Osteocyte (in vitro differentiated cells): ENCODE results near the gene C13orf42. TPM values are rescaled to one million over a fixed set of nuclear protein-coding genes. Genes with fewer than 3 reads are reported as not detected.

Source experiments
- DNase-seq: peaks from one replicate; pipeline ENCODE4 v3.0.0; 2021; ENCODE audit warnings: mixed read lengths; ENCODE audit not compliant: unreplicated experiment; ENCODE audit errors: extremely low spot score
- H3K27ac Mint-ChIP-seq: one replicate; pipeline ENCODE4 v1.8.0; 2021; ENCODE audit warnings: mild to moderate bottlenecking, mixed read lengths; ENCODE audit not compliant: unreplicated experiment
- H3K27me3 Mint-ChIP-seq: one replicate; pipeline ENCODE4 v1.8.0; 2021; ENCODE audit warnings: mixed read lengths; ENCODE audit not compliant: unreplicated experiment
- H3K36me3 Mint-ChIP-seq: one replicate; pipeline ENCODE4 v1.8.0; 2021; ENCODE audit warnings: mixed read lengths; ENCODE audit not compliant: unreplicated experiment
- H3K4me1 Mint-ChIP-seq: one replicate; pipeline ENCODE4 v1.8.0; 2021; ENCODE audit warnings: mixed read lengths; ENCODE audit not compliant: unreplicated experiment
- H3K4me3 Mint-ChIP-seq: one replicate; pipeline ENCODE4 v1.8.0; 2021; ENCODE audit warnings: mild to moderate bottlenecking, moderate library complexity, mixed read lengths; ENCODE audit not compliant: unreplicated experiment
- H3K9me3 Mint-ChIP-seq: one replicate; pipeline ENCODE4 v1.8.0; 2021; ENCODE audit warnings: mixed read lengths; ENCODE audit not compliant: unreplicated experiment
- total RNA-seq: library from RNA; stranded (reverse); gene quantifications from 2 replicates; pipeline ENCODE4 v1.2.1, GENCODE V29; 2021
- TF ChIP-seq, protein P1 (sequence below): fragments of 200-600 bp; sonication (generic); IDR thresholded peaks from 2 replicates; pipeline ENCODE4 v1.5.0; 2021; ENCODE audit warnings: antibody characterized with exemption, mild to moderate bottlenecking, moderate library complexity

C13orf42 gene
- total RNA-seq, 1 donor from 2014 or later = not detected

DNA sequence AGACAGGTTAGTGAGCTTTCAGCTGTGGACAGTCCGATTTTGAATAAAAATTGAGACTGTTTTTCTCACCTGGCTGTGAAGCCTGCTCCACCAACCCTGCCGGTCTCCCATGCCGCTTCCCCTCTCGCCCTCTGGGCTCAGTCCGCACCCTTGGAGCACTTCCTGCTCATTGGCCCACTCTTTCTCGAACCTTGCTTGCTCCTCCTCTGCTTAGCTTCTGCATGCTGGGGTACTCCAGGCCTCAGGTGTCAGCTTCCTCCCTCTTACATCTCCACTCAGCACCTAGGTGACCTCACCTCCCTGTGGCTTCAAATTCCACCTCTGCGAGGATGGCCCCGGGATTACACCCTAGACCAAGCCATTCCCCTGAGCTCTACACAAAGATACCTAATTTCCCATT is 39.6 kb downstream of the C13orf42 start:
- Mint-ChIP-seq H3K4me3 (no peak overlapping the region), H3K27ac (no peak overlapping the region), H3K36me3 (no peaks in the 10 kb centered on the region), H3K4me1 (peaks cover 16% of the 10 kb centered on the region), H3K9me3 (peaks cover 5% of the 10 kb centered on the region), H3K27me3 (peaks cover 32% of the 10 kb centered on the region)
- DNase-seq = no peak
- TF ChIP-seq, protein P1, sequence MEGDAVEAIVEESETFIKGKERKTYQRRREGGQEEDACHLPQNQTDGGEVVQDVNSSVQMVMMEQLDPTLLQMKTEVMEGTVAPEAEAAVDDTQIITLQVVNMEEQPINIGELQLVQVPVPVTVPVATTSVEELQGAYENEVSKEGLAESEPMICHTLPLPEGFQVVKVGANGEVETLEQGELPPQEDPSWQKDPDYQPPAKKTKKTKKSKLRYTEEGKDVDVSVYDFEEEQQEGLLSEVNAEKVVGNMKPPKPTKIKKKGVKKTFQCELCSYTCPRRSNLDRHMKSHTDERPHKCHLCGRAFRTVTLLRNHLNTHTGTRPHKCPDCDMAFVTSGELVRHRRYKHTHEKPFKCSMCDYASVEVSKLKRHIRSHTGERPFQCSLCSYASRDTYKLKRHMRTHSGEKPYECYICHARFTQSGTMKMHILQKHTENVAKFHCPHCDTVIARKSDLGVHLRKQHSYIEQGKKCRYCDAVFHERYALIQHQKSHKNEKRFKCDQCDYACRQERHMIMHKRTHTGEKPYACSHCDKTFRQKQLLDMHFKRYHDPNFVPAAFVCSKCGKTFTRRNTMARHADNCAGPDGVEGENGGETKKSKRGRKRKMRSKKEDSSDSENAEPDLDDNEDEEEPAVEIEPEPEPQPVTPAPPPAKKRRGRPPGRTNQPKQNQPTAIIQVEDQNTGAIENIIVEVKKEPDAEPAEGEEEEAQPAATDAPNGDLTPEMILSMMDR = no peak

DNA sequence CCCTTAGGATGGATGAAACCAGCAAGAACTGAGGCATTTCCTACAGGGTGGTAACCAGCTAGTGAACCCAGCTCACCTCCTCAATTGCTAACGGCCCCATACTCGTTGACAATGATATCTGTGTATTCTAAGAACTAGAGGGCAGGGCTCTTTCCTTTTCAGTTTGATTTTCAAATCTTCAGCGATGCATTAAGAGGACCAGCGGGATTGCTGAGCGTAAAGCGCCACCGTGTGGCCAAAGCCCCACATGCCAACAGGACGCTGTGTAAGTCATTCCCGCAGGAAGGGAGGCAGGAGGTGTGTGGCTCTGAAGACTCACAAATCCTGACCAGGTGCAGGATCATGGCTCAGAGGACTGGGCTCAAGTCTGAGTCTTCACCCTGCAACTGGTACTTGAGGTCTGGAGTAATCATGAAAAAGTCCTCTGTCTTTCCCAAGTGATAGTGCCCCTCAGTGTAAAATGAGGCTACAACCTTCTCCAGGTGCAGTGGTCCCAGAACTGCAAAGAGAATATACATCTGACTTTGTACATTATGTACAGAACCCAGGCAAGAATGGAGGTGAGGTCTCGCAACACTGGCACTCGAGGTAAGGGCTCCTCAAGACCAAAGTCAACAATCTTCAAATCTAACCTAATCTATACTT is 40.9 kb downstream of the C13orf42 start:
- Mint-ChIP-seq H3K4me1 (peaks cover 19% of the 10 kb centered on the region), H3K27ac (no peak overlapping the region), H3K27me3 (peaks cover 20% of the 10 kb centered on the region), H3K9me3 (peaks cover 5% of the 10 kb centered on the region), H3K4me3 (no peak overlapping the region), H3K36me3 (no peaks in the 10 kb centered on the region)
- TF ChIP-seq, protein P1 = peak; percentile 94
- DNase-seq = peak; percentile 91

DNA sequence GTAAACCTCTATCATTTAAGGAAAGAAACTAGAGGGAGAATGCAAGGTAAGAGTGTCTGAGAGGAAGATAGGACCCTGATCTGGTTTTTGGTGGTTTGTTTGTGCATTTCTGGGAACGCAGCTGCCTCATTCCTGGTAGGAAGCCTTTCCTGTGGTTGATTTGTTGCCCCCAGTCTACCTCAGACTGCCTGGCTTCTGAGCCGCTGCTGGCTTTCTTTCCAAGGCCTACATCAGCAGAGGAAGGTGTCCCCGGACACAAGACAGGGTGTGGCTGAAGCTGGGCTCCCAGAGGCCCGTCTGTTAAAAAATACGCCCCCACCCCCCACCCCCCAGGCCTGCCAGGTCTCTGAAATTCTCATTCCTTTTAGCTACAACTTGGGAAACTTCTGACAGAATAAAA is 42.6 kb downstream of the C13orf42 start:
- DNase-seq = no peak
- TF ChIP-seq, protein P1 = no peak
- no peaks in the 10 kb centered on the region for H3K36me3 Mint-ChIP-seq
- H3K27me3 Mint-ChIP-seq = peaks cover 12% of the 10 kb centered on the region
- H3K4me1 Mint-ChIP-seq = peaks cover 21% of the 10 kb centered on the region
- H3K4me3 Mint-ChIP-seq = no peak overlapping the region
- no peaks in the 10 kb centered on the region for H3K9me3 Mint-ChIP-seq
- H3K27ac Mint-ChIP-seq = no peak overlapping the region

GRCh38 chr13:51067706-51068105 is 43.4 kb downstream of the C13orf42 start:
- Mint-ChIP-seq H3K9me3 (no peaks in the 10 kb centered on the region), H3K27ac (no peak overlapping the region), H3K36me3 (no peaks in the 10 kb centered on the region), H3K4me3 (no peak overlapping the region), H3K4me1 (peaks cover 22% of the 10 kb centered on the region), H3K27me3 (peaks cover 19% of the 10 kb centered on the region)
- no peak for DNase-seq
- TF ChIP-seq, protein P1 = no peak

- Mint-ChIP-seq H3K4me1 (peaks cover 22% of the 10 kb centered on the region), H3K4me3 (no peak overlapping the region), H3K27ac (no peak overlapping the region), H3K27me3 (peaks cover 23% of the 10 kb centered on the region), H3K36me3 (no peaks in the 10 kb centered on the region), H3K9me3 (no peaks in the 10 kb centered on the region)
- TF ChIP-seq, protein P1 = no peak
- DNase-seq = no peak
These were observed 43.8 kb downstream of the C13orf42 start for GRCh38 chr13:51067210-51067701.
